Activated CD8-positive, alpha-beta memory T cell treated with anti-CD3 and anti-CD28 coated beads for 1 hour (primary cell): Measurements from ENCODE around the gene DR1.
"Not testable (repeated sequence)": the region's sequence is repeated elsewhere in the genome, so short reads cannot be mapped to it uniquely, and the experiment has no call there.

ENCODE experiments used
- DNase-seq, 2 donors: peaks; one replicate each; pipeline ENCODE4 v3.0.0-alpha.2; 2020; ENCODE audit warnings: low read depth in 1 of 2; ENCODE audit errors: extremely low read depth in 1 of 2

The DR1 gene

GRCh38 chr1:93374334-93375106 is 28.8 kb downstream of the DR1 start:
- no peak for DNase-seq

- DNase-seq: no peak
Observed at GRCh38 chr1:93384656-93385055, 38.9 kb downstream of the DR1 start.

- DNase-seq: not testable (repeated sequence)
Observed at GRCh38 chr1:93386268-93386667, 40.6 kb downstream of the DR1 start.

DNA sequence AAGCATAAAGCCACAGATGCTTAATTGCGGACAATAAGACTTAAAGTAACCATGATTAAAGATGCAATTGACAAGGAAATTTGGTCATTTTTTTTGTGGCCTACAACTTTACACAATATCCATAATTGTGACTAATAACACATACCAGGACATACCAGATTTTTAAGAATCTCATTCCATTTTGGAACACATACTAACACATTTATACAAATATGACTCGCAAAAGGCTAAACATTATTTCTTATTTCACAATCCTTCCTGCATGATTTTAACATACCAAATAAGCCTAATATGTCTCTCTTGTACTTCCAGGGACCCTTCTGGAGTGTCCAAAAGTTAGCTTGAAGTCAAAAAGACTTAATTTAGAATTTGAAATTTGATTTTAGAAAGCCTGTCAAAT is 48.8 kb downstream of the DR1 start:
- DNase-seq: no peak

- no peak for DNase-seq
Observed at GRCh38 chr1:93395195-93395594, 49.5 kb downstream of the DR1 start.

GRCh38 chr1:93399781-93400180 is 54.1 kb downstream of the DR1 start:
- no peak for DNase-seq

DNA sequence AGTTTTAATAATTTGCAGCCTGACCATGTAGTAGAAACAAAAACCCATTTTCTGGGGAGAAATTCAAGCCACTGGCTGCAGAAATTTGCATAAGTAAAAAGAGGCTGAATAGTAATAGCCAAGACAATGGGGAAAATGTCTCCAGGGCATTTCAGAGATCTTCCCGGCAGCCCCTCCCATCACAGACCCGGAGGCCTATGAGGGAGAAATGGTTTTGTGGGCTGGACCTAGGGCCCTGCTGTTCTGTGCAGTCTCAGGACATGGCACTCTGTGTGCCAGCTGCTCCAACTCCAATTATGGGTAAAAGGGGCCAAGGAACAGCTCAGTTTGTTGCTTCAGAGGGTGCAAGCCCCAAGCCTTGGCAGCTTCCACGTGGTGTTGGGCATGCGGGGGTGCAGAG is 62.5 kb downstream of the DR1 start:
- no peak for DNase-seq

DNA sequence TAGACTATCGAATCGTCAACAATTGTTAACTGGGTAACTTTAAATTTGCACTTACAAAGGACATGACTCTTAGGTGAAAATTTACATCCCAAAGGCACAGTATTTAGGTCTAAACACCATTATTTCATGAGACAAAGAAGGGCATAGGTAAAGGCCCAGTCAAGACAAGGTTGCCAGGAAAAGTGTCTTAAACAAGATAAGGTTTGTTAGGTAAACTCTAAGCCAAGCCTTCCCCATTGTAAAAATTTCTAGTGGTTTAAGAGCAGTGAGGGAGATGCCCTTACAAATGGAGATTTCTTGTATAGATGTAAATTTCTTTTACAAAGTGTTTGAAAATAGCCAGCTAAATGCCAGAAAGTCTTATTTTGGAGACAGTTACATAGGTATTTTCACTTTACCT is 65.3 kb downstream of the DR1 start:
- no peak for DNase-seq

DNA sequence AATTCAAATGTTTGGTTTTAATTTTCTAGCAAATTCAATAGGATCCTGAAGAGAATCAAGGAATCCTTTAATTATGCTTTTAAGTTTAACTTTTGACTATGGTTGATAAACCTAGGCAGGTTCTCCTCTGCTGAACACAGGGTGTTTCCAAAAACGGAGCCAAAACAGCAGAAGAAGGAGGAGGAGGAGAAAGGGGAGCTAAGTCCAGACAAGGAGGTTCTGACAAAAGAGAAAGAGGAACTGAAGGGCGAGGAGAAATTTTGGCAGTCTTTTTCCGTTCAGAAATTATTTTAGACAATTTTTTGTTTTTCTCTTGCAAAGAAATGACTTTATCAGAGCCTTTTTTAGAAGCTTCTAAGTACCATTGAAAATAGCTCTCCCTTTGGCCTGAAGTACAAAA is 69.0 kb downstream of the DR1 start:
- no peak for DNase-seq

DNA sequence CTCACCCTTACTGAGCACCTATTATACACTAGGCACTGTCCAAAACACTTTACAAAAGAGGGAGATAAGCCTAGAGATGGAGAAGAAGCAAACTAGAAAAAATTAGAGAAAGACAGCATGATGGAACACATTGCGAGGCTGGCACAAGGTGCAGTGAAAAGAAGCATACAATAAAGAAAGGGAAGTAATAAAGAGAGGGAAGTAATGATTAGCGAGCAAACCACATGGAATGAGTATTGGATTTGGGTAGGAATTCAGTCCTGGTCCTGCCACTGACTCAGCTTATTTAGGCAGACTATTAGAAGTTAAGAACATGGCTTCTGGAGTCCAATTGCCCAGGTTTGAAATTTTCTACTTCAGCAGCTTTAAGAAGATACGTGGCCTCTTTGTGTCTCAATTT is 69.6 kb downstream of the DR1 start:
- no peak for DNase-seq

DNA sequence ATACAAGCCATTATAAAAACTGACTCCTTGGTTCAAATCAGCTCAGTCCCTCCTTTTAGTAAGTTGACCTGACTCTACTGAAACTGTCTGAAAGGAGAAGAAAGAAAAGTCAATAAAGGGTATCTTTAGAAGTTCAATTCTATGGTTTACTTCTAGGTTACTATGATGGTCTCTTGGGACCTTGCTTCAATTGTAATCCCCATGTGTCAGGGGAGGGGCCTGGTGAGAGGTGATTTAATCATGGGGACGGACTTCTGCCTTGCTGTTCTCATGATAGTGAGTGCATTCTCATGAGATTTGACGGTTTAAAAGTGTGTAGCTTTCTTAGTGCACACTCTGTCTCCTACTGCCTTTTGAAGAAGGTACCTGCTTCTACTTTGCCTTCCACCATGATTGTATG is 70.5 kb downstream of the DR1 start:
- no peak for DNase-seq
